ENCODE measurements around the gene DMP1.

The DMP1 gene, protein sequence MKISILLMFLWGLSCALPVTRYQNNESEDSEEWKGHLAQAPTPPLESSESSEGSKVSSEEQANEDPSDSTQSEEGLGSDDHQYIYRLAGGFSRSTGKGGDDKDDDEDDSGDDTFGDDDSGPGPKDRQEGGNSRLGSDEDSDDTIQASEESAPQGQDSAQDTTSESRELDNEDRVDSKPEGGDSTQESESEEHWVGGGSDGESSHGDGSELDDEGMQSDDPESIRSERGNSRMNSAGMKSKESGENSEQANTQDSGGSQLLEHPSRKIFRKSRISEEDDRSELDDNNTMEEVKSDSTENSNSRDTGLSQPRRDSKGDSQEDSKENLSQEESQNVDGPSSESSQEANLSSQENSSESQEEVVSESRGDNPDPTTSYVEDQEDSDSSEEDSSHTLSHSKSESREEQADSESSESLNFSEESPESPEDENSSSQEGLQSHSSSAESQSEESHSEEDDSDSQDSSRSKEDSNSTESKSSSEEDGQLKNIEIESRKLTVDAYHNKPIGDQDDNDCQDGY

DNA sequence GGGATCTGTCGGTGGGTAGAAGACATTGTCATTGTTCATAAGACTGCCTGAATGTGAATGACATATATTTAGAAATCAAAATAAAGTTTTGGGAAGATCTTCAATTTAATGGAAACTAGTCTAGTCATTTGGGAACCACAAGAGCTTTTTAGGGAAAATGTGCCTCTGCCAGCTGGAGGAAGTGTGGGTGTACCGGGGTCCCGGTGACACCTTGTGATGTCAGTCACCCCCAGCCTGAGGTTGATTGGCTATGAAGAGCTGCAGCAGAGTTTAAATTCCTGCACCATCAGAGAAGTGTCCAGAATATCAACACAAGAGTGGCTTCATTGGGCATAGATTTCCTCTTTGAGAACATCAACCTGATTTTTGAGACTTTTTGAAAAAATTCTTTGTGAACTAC, at the start of gene DMP1:
Gene DMP1 (plus strand): TSS at position 301 of the 400 bp plus-strand sequence. CDS start 6,213 bp downstream, outside the sequence.
- no peak for DNase-seq

- DNase-seq, result no peak
These were observed 48.7 kb upstream of the DMP1 start for GRCh38 chr4:87601361-87601760.

DNA sequence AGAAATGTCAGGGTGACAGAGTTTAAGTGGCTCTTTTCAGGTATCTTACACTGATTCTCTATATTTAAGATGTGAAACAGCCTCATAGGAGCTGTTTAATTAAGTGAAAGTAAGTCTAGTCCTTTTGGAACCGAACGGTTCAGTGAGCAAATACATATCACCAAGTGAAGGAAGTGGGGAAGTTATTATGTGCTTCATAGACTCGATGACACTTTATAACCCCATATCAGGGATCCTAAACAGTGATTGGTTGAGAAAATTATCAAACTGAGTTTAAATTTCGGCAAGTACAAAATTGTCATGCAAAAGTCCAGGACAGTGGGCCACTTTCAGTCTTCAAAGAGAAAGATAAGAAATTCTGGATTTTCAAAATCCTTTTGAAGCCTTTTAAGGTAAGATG, 41.9 kb upstream of the DMP1 start, which contains the start of gene DSPP:
Gene DSPP (plus strand): TSS at position 301 of the 400 bp plus-strand sequence. CDS start 2,380 bp downstream, outside the sequence.
- DNase-seq, result no peak

DNA sequence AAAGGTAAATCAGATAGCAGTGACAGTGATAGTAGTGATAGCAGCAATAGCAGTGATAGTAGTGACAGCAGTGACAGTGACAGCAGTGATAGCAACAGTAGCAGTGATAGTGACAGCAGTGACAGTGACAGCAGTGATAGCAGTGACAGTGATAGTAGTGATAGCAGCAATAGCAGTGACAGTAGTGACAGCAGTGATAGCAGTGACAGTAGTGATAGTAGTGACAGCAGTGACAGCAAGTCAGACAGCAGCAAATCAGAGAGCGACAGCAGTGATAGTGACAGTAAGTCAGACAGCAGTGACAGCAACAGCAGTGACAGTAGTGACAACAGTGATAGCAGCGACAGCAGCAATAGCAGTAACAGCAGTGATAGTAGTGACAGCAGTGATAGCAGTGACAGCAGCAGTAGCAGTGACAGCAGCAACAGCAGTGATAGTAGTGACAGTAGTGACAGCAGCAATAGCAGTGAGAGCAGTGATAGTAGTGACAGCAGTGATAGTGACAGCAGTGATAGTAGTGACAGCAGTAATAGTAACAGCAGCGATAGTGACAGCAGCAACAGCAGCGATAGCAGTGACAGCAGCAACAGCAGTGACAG, 35.7 kb upstream of the DMP1 start:
- no peak for DNase-seq

- DNase-seq, result no peak
These were observed 33.8 kb upstream of the DMP1 start for GRCh38 chr4:87616268-87616667.

- DNase-seq, result peak in 2 of 14 donors; percentile 1 to 5
These were observed 30.0 kb upstream of the DMP1 start for GRCh38 chr4:87620086-87620485.

DNA sequence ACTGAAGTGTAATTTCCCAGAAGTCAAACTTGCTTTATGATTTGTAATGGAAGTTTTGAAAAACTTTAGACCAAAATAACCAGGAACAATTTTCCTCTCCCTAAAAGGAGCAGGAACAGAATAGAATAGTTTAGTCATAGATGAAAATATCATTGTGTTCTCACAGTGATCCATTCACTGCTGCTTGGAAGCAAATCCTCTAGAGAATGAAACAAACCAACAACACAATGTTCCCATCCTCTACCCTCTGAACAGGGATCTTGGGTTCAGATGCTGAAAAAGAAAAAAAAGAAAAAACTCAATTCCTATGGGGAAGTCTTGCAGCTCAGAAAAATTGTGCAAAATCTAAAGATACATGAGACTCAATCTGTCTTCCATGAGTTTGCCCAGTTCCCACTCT, 29.6 kb upstream of the DMP1 start:
- DNase-seq, result no peak

GRCh38 chr4:87622303-87622702, 27.8 kb upstream of the DMP1 start:
- DNase-seq, result peak in 5 of 14 donors; percentile 6 to 95 (median 27)

- DNase-seq, result peak in 1 of 14 donors; percentile 9
These were observed 25.4 kb upstream of the DMP1 start for GRCh38 chr4:87624698-87625097.

GRCh38 chr4:87631668-87632067, 18.4 kb upstream of the DMP1 start:
- peak in 1 of 14 donors; percentile 42 for DNase-seq

DNA sequence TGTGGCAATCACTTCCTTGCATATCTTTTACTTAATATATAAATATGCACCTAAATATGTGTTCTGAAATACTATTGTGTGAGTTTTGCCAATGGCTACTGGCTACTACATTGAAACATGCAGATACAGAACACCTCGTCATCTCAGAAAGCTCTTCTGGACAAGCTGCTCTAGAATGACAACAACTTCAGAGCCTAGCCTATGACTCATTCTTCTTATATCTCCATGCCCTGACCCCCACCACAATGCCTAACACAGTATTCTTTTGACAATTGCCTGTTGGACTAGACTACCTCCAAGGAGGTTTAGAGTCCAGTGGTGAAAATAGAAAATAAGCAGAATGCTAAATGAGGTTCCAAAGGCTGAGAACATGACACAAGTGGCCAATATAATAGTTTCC, 17.6 kb upstream of the DMP1 start:
- no peak for DNase-seq

DNA sequence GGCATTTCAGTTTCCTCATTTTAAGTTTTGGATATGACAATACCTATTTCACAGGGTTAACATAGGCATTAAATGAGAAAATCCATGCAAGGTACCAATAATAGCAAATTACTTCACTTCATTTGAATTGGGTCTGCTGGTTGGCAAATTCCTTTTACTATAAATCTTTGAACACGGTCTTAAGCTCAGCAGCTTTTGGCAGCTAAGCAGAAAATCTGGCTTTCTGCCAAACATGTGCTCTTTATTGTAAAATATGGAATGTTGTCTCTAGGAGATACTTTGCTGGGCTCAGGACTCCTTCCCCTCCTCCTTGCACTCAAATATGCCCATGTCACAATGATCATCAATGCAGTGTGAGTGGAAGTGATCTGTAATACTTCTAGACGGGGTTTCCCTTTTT, 16.8 kb upstream of the DMP1 start:
- DNase-seq, result peak in 1 of 14 donors; percentile 17

DNA sequence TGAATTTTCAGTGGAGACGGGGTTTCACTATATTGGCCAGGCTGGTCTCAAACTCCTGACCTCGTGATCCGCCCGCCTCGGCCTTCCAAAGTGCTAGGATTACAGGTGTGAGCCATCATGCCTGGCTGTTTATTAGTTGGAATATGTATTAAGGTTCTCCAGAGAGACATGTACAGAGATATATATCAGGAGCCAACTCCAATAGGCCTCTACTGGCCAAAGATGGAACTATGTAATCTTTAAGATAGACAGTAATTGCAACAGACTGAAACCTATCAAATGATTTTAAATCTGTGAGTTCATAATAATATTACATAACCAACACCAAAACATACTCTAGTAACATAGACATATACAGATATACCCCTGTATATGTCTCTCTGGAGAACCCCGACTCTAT, 5.8 kb upstream of the DMP1 start:
- DNase-seq, result no peak

DNA sequence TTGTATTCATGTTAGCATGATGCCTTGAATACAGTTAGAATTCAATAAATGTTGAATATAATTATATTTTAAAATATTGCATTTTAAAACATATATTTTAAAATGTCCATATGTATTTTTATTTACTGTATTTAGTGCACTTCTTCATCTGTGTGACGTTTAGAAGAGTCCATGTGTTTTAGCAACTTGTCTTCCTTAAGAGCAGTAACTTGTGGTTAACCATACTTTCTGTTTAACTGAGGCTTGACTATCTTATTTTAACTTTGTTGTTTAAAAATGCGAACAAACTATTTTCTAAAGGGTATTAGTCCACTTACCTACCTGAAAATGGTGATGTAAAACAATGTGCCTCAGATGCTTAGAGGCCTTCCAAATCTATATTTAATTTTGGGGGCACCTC, 858 bp downstream of the DMP1 start:
- no peak for DNase-seq

DNA sequence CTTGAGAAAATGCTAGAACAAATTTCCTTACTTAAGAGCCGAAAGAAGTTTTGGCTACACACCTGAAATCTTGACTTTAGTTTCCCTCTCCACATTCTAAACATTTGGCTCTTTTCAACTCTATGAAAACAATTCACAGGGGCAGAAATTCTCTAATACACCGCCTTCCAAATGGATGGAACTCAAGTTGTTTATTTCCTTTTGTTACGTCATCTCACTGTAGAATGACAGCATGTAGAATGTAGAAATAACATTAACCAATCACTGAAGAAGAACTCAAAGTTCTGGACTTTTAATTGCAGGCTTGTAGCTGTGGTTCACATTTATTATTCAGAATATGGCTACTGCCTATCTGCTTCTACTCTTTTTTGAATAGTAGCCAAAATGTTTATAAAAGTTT, 1.9 kb downstream of the DMP1 start:
- no peak for DNase-seq

DNA sequence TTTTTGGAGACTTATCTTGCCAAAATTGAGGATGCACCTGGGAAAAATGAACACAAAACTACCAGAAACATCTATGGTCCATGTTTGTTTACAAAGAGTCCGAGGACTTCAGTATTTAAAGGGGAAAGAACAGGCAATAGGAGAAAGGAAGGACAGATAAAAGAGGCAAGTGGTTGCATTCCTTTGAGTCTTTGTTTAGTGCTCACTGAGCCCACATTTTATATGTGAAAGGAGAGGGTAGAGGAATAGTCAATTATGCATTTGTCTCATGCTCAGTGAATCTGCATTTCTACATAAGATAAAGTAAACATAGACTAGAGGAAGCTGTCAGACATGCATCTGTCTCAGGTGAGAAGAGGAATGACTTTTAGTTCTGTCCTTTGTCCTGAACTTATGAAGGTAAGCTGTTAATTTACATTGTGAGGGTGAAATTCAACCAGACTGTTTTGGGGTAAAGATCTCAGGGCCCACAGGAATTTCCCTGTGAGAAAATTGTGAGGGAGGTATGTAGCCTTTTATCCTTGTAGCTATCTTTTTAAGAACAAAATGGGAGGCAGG, 4.5 kb downstream of the DMP1 start:
- DNase-seq, result no peak

- no peak for DNase-seq
These were observed 7.4 kb downstream of the DMP1 start for GRCh38 chr4:87657525-87657924.

GRCh38 chr4:87659247-87659931, 9.3 kb downstream of the DMP1 start:
- no peak for DNase-seq

- DNase-seq, result no peak
These were observed 12.8 kb downstream of the DMP1 start for GRCh38 chr4:87662871-87663270.

GRCh38 chr4:87669373-87669772, 19.3 kb downstream of the DMP1 start:
- peak in 1 of 14 donors; percentile 34 for DNase-seq

DNA sequence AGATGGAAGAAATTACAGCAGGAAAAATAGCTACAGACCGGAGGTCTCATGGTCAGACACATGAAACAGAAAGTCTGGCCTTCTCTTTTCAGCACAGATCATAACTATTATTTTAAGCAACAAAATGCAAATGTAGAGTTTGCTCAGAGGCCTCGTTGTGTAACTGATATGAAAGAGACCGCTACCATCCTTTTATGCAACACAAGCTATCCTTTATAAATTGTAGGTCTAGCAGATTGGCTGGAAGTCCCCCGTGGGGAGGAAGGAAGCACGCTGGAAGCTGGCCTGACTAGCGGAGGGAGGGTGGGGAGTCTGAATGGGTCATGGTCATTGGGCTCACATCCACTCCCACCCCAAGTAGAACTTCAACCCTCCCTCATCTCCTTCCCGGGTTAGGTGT, 27.7 kb downstream of the DMP1 start:
- peak in 6 of 14 donors; percentile 2 to 86 (median 6) for DNase-seq

- DNase-seq, result peak in 12 of 14 donors; percentile 6 to 93 (median 32)
These were observed 29.5 kb downstream of the DMP1 start for GRCh38 chr4:87679449-87680169.
